Measurements from ENCODE around the gene YLPM1. TPM values are rescaled to one million over a fixed set of nuclear protein-coding genes. Genes with fewer than 3 reads are reported as not detected.

YLPM1 gene
- total and polyA plus RNA-seq, 8 donors, result 11.9 to 114 (median 42.9) TPM

DNA sequence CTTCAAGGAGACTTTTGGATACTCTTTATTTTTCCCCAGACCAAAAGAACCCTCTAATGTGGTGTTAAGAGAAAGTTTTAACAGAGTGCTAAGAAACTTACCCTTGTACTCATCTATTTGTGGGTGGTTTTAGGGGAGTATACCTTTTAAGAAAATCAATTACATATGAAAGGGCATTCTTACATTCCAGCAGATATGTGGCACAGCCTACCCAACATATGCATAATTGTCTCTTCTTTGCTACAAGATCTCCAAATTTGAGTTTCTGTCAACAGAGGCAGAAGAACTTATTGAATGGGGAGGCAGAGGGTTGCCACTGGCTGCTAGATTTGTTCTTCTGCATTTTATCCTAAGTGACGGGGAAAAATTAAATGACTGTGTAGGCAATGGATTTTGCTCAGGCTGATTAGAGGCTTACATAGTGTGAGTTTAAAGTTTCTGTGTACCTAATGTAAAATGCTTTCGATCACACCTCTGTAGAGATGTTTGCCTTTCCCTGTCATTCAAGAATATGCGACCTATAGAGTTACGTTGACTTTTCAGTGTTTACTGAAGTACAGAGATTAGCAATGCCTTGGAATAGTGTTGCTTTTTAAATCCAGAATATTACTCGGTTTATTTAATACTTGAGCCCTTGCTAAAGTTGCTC is 58.3 kb downstream of the YLPM1 start:
- peaks cover 0 to 26% (median 7%) of the 10 kb centered on the region in 4 donors for H3K4me1 ChIP-seq
- WGBS, 5 donors, result 36 to 57% (median 51%) methylated on average over 5 of the region's 5 CpGs
- peak overlapping the region in 1 of 5 donors; percentile 33 for H3K27ac ChIP-seq
- peaks cover 31 to 78% (median 69%) of the 10 kb centered on the region in 4 donors for H3K36me3 ChIP-seq
- no peaks in the 10 kb centered on the region for H3K27me3 ChIP-seq
- H3K9me3 ChIP-seq, result no peaks in the 10 kb centered on the region
- intact Hi-C loops (cut with DNase I; ENCODE audit: low total_unique reads), result no loop called here
- TF ChIP-seq, protein P1, sequence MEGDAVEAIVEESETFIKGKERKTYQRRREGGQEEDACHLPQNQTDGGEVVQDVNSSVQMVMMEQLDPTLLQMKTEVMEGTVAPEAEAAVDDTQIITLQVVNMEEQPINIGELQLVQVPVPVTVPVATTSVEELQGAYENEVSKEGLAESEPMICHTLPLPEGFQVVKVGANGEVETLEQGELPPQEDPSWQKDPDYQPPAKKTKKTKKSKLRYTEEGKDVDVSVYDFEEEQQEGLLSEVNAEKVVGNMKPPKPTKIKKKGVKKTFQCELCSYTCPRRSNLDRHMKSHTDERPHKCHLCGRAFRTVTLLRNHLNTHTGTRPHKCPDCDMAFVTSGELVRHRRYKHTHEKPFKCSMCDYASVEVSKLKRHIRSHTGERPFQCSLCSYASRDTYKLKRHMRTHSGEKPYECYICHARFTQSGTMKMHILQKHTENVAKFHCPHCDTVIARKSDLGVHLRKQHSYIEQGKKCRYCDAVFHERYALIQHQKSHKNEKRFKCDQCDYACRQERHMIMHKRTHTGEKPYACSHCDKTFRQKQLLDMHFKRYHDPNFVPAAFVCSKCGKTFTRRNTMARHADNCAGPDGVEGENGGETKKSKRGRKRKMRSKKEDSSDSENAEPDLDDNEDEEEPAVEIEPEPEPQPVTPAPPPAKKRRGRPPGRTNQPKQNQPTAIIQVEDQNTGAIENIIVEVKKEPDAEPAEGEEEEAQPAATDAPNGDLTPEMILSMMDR (IDR thresholded peaks at IDR 0.05), result no peak
- TF ChIP-seq POLR2AphosphoS5 (IDR thresholded peaks at IDR 0.05) (peak in 1 of 3 donors; percentile 29), EP300 (IDR thresholded peaks at IDR 0.05) (no peak), POLR2A (IDR thresholded peaks at IDR 0.05) (no peak)
- no peak overlapping the region for H3K4me3 ChIP-seq
- DNase-seq, result peak in 1 of 2 donors; percentile 73

DNA sequence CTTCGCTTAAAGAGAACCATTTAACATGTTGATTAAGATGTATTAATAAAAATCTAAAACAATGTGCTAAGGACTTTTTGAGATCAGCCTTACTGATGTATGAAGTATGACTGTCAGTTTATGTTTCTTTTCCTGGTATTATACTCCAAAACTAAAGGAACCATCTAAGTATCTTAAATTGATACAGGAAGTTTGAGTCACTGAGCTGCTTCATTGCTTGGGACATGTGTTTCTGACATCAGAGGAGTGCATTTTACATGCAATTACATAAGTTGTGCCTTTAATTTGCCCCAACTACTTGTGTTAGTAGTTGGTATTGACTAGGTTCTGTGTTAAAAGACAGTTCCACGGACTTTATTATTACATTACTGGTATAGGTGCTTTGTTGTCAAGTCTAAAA is 61.9 kb downstream of the YLPM1 start:
- 82 to 95% (median 92%) methylated on average over 2 of the region's 2 CpGs for WGBS, 5 donors
- peaks cover 0 to 26% (median 7%) of the 10 kb centered on the region in 4 donors for H3K4me1 ChIP-seq
- no peak overlapping the region for H3K4me3 ChIP-seq
- intact Hi-C loops (cut with DNase I; ENCODE audit: low total_unique reads), result no loop called here
- DNase-seq, result no peak
- H3K9me3 ChIP-seq, result no peaks in the 10 kb centered on the region
- peaks cover 10 to 67% (median 48%) of the 10 kb centered on the region in 4 donors for H3K36me3 ChIP-seq
- TF ChIP-seq POLR2A (IDR thresholded peaks at IDR 0.05), result no peak
- no peak for TF ChIP-seq POLR2AphosphoS5 (IDR thresholded peaks at IDR 0.05)
- no peak for TF ChIP-seq EP300 (IDR thresholded peaks at IDR 0.05)
- TF ChIP-seq, protein P1 (IDR thresholded peaks at IDR 0.05), result no peak
- no peaks in the 10 kb centered on the region for H3K27me3 ChIP-seq
- no peak overlapping the region for H3K27ac ChIP-seq

DNA sequence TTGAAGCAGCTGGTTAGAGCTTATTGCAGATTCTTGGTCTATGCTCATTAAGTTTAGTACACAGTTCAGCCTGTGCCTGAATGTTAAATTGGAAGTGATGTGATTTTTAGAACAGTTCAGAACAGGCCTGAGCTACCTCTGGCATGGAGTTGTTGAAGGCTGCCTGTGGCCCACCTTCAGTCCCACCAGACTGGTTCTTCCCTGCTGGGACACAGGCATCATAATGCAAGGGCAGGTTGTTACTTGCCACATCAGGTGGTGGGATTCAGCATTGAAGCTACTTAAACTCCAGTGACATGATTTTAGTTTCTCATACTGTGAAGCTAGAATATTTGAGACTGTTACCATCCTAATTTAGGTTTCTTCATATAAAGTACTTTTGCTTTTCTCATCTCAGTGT is 63.5 kb downstream of the YLPM1 start:
- TF ChIP-seq, protein P1 (IDR thresholded peaks at IDR 0.05), result no peak
- no peak for TF ChIP-seq POLR2A (IDR thresholded peaks at IDR 0.05)
- TF ChIP-seq EP300 (IDR thresholded peaks at IDR 0.05), result no peak
- TF ChIP-seq POLR2AphosphoS5 (IDR thresholded peaks at IDR 0.05), result no peak
- H3K4me1 ChIP-seq, result peaks cover 0 to 19% (median 3%) of the 10 kb centered on the region in 4 donors
- DNase-seq, result no peak
- H3K4me3 ChIP-seq, result no peak overlapping the region
- H3K27ac ChIP-seq, result no peak overlapping the region
- no peaks in the 10 kb centered on the region for H3K27me3 ChIP-seq
- peaks cover 14 to 67% (median 48%) of the 10 kb centered on the region in 4 donors for H3K36me3 ChIP-seq
- intact Hi-C loops (cut with DNase I; ENCODE audit: low total_unique reads), result no loop called here
- no peaks in the 10 kb centered on the region for H3K9me3 ChIP-seq

DNA sequence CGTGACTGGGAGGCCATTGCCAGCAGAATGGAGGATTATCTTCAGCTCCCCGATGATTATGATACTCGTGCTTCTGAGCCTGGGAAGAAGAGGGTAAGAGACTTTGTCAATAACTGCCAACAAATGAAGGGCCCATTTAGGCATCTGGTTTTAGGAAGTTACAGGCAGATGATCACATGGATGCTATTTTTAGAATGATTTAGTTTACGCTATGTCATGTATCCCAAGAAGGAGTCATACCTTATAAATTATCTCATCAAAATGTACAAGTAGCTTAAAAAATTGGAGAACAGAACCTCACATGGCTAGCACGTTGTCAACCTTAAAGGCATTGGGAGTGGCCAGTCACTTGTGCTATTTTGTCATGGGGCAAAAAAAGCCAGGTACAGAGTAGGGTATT is 66.1 kb downstream of the YLPM1 start:
- intact Hi-C loops (cut with DNase I; ENCODE audit: low total_unique reads), result no loop called here
- H3K27ac ChIP-seq, result no peak overlapping the region
- no peak for TF ChIP-seq POLR2A (IDR thresholded peaks at IDR 0.05)
- no peak for TF ChIP-seq EP300 (IDR thresholded peaks at IDR 0.05)
- TF ChIP-seq, protein P1 (IDR thresholded peaks at IDR 0.05), result no peak
- no peak for TF ChIP-seq POLR2AphosphoS5 (IDR thresholded peaks at IDR 0.05)
- DNase-seq, result no peak
- H3K36me3 ChIP-seq, result peaks cover 13 to 56% (median 36%) of the 10 kb centered on the region in 4 donors
- no peaks in the 10 kb centered on the region for H3K9me3 ChIP-seq
- no peak overlapping the region for H3K4me3 ChIP-seq
- WGBS, 5 donors, result 88 to 97% (median 94%) methylated on average over 5 of the region's 5 CpGs
- H3K4me1 ChIP-seq, result no peaks in the 10 kb centered on the region
- no peaks in the 10 kb centered on the region for H3K27me3 ChIP-seq

Measured in stomach (tissue), 9 donors.